Breast epithelium (tissue), 3 donors: ENCODE measurements around the gene HAND2.

Experiments
- POLR2A ChIP-seq: fragments of 450-650 bp; IDR thresholded peaks from one replicate; pipeline ENCODE4 v1.6.1; 2016; ENCODE audit warnings: antibody characterized with exemption, mild to moderate bottlenecking, moderate library complexity
- POLR2AphosphoS5 ChIP-seq, 3 donors: sonication (generic); formaldehyde crosslinking; IDR thresholded peaks; one replicate each; pipeline ENCODE4 v1.6.1; 2017; ENCODE audit warnings: antibody characterized with exemption in 3 of 3
- TF ChIP-seq, protein P1 (sequence below), 3 donors: fragments of 450-650 bp; IDR thresholded peaks; one replicate each; pipeline ENCODE4 v1.5.1; 2016 to 2017; ENCODE audit warnings: antibody characterized with exemption in 3 of 3, mild to moderate bottlenecking in 3 of 3, moderate library complexity in 3 of 3

DNA sequence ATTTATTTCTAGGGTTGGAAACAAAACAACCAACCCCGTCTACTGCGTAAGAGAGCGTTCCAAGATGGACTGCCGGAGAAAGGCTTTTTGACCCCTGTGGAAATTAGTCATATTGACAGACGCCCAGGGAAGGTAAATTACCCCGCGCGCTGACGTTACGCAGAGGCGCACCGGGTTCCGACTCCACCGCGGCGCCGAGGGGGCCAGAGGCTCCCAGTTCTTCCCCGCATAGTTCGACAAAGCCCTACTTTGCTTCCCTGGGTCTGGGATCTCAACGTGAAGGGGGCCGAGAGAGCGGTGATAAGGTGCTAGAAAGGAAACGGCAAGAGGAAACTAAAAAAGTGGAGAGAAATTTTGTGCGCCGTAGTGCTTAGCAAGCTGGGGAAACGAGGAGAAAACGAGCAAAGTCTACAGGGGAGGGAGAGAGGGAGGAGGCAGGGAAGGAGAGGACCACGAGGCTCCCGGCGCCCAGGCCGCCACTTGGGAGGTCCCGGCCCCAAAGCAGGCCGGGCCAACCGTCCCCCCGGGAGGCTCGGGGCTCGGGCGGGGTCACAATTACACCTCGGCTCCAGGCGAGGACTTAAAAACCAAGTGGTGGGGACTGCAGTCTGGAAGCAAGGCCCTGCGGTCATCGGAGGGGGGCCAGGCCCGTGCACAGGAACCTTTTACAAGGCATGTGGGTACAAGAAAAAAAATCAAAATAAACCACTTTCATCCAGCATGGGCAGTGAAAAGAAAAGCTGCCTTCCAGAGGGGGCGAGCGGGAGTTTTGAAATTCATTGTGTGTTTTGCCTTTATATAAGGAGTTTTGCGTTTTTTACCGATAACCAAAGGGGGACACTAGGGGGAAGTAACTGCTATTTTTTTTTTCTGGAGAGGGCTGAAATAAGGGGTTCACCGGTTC lies 13.2 kb downstream of the HAND2 start:
- TF ChIP-seq, protein P1, sequence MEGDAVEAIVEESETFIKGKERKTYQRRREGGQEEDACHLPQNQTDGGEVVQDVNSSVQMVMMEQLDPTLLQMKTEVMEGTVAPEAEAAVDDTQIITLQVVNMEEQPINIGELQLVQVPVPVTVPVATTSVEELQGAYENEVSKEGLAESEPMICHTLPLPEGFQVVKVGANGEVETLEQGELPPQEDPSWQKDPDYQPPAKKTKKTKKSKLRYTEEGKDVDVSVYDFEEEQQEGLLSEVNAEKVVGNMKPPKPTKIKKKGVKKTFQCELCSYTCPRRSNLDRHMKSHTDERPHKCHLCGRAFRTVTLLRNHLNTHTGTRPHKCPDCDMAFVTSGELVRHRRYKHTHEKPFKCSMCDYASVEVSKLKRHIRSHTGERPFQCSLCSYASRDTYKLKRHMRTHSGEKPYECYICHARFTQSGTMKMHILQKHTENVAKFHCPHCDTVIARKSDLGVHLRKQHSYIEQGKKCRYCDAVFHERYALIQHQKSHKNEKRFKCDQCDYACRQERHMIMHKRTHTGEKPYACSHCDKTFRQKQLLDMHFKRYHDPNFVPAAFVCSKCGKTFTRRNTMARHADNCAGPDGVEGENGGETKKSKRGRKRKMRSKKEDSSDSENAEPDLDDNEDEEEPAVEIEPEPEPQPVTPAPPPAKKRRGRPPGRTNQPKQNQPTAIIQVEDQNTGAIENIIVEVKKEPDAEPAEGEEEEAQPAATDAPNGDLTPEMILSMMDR (IDR thresholded peaks at IDR 0.05) = no peak
- no peak for TF ChIP-seq POLR2A
- no peak for TF ChIP-seq POLR2AphosphoS5 (IDR thresholded peaks at IDR 0.05)
